ENCODE measurements around the gene SLC45A2.
"Not testable (repeated sequence)": the region's sequence is repeated elsewhere in the genome, so short reads cannot be mapped to it uniquely, and the experiment has no call there.

The SLC45A2 gene

DNA sequence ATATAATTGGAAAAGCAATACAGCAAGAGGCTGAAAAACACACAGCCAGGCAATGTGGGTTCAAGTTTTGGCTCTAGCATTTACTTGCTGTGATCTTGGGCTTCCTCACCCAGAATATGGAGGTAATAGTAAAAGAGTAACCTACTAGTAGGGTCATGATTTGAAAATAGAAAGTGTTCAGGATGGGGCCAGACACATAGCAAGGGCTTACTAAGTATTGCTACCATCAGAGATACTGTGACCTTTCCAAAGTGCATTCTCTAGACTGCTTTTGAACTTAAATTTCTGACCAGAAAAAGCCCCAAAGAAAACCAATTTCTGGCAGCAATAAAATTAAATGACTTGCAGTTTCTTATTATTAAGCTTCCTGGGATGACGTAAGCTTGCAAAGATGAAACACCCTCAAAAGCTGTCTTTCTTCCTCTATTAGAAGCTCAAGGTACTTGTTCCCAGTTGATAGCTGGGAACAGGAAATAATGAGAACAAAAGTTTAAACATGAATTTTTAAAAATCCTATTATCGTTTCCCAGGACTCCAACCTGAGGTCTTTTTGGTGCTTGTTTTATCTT lies 20.3 kb downstream of the SLC45A2 start:
- DNase-seq = no peak

DNA sequence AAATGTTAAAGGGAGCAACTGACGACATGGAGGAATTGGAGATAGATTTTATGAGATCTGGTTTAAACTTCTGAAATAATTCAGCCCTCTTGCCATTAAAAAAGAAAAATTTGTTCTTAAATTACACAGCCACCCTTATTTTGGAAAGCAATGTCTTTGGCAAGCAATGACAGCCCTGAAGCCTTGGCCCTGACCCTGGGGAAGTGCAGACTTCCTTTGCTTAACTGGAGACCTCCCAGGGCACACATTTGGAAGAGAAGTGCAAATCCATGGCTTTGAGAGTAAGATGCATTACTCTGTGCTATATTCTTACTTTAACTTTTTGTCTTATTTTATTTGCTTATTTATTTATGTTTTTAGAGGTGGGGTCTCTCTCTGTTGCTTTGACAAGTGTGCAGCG lies 26.3 kb downstream of the SLC45A2 start:
- no peak for DNase-seq

DNA sequence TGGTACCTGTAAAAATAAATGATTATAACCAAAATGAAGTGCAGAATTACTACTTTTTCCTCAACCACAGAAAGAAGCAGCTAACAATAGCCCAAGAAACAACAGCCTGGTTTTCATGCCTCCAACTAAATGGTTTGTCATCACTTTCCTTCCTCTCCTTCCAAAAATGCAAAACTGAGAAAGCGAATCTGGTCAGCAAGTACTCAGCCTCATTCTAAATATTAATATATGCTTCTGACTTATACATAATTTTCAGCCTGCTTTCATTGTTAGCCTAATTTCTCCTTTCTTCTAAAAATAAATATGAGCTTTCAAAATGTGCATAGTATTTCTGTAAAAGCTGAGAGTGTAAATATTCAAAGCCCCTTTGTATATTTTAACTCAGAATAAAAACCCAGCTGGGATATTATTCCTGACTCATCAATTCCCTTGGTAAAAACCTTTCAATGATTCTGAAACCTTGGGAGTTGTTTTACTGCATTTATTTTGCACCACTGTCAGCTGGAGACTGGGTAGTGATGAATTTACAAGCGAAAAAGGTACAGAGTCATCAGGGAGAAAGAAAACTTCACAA lies 26.8 kb downstream of the SLC45A2 start:
- DNase-seq = no peak

DNA sequence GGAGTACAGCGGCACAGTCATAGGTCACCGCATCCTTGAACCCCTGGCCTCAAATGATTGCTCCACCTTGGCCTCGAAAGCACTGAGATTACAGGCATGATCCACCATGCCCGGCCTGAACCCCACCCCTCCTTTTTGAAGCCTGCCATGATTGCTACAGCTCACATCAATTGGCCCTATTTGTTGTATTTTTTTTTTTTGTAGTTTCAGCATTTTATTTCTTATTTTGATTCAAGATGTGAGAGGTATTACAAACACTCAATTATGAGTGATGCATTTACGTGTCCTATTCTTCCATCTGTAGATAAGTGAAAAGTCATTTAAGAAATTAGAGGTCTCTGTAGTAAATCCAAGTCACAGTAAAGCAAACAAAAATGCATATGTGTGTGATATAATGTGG lies 32.3 kb downstream of the SLC45A2 start:
- DNase-seq = not testable (repeated sequence)

DNA sequence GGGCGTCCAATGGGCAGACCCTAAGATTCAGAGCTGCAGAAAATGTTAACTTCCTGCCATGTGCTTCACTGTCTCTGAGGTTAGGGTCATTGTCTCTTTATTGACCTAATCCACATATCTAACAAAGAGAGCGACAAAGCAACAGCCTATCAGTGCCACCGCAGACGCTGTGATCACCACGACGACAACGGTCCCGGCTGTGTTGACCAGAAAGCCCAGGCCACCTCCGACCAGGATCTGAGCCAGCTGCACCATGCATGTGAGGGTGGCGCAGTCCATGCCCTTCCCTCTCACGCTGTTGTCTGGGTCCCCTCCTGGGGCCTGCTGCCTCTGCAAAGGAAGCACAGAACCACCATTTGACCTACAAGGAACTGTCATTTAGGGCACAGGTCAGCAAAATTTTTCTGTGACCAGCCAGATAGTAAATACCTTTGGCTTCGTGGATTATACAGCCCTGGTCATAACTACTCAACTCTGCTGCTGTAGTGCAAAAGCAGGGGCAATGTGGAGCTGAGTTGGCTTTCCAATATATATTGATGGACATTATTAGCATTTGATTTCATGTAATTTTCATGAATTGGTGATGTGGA lies 39.9 kb downstream of the SLC45A2 start:
- DNase-seq = no peak

DNA sequence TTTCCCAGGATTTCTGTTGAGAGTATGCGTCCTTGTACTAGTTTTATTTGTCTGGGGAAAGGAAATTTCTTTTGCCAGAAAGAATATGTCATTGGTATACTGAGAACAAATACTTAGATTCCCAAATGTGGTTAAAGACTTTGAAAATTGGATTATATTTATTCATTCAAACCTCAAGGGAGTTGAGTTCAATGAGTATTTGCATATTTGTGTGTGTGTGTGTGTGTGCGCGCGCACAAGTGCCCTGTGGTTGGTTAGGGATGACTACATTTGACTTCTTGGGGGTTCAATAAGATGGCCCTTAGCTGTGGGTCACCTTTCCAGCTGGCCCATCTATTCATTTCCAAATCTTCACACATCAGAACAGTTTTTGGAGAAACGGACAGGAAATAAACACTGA lies 43.4 kb downstream of the SLC45A2 start:
- DNase-seq = no peak

DNA sequence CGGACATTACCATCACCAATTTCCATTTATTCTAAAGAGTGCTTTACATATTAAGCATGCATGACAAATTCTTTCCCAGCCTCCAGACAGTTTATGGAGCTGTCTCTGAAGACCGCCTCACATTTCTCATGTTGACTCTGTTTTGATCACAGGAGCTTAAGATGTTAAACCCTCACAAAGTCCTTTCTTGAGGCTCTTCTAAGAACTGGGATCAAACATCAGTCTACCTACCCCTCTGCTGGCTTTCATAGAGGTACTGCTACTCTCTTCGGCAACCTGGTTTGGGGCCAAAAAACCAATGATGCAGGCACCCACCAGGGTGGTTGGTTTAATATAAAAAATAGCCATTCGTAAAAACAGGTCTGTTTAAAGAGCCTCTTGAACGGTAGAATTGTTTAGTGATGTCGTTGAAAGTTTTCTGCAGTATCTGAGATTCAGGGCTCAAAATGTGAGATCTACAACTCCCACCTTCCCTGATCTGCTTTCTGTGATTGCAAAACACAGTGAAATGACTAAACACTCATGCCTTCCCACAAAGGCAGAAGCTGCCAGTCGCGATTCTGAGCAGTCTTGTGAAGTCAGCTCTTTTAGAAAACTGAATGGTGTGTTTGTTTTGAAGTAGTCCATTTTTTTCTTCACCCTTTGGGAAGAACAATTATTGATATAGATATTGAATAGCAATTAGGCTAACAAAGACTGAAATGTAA lies 44.8 kb downstream of the SLC45A2 start:
- DNase-seq = no peak

DNA sequence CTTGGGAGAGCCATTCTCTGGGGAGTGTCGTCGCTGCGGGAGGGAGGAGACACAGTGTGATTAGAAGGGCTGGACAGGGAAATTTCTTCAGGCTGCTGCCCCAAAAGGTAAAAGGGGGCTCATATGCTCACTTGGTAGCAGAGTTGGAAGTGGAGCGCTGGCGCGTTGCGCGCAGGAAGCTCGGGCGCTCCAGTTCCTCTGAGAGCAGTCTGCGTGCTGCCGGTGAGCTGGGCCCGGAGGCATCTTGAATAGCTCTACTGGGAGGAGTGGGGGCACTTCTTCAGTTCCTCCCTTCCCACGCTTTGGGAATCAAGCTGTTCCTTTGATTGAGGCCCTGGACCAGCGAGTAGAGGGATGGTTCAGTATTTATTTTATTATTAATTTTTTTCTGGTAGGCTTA lies 45.6 kb downstream of the SLC45A2 start:
- DNase-seq = no peak

DNA sequence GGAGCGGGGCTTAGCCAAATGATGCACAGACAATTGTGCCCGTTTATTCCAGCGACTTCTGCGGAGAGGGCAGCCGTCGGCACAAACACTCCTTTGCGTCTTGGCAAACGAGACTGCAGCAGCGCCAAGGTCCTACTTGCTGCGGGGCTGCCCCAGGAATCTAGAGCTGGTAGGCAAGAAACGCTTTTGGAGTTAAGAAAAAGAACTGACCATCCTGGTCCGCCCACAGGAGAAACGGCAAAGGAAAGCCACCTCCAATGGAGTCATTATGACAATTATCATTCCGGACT lies 46.0 kb downstream of the SLC45A2 start:
- DNase-seq = no peak

DNA sequence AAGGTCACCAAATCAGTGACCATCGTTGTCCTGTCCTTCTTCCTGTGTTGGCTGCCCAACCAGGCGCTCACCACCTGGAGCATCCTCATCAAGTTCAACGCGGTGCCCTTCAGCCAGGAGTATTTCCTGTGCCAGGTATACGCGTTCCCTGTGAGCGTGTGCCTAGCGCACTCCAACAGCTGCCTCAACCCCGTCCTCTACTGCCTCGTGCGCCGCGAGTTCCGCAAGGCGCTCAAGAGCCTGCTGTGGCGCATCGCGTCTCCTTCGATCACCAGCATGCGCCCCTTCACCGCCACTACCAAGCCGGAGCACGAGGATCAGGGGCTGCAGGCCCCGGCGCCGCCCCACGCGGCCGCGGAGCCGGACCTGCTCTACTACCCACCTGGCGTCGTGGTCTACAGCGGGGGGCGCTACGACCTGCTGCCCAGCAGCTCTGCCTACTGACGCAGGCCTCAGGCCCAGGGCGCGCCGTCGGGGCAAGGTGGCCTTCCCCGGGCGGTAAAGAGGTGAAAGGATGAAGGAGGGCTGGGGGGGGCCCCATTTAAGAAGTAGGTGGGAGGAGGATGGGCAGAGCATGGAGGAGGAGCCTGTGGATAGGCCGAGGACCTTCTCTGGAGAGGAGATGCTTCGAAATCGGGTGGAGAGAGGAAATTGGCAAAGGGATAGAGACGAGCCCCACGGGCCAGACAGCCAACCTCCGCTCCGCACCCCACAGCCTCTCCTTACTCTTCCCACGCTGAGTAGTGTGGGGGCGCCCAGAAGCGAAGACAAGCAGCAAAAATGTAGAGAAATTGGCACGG lies 46.6 kb downstream of the SLC45A2 start:
- DNase-seq = no peak

DNA sequence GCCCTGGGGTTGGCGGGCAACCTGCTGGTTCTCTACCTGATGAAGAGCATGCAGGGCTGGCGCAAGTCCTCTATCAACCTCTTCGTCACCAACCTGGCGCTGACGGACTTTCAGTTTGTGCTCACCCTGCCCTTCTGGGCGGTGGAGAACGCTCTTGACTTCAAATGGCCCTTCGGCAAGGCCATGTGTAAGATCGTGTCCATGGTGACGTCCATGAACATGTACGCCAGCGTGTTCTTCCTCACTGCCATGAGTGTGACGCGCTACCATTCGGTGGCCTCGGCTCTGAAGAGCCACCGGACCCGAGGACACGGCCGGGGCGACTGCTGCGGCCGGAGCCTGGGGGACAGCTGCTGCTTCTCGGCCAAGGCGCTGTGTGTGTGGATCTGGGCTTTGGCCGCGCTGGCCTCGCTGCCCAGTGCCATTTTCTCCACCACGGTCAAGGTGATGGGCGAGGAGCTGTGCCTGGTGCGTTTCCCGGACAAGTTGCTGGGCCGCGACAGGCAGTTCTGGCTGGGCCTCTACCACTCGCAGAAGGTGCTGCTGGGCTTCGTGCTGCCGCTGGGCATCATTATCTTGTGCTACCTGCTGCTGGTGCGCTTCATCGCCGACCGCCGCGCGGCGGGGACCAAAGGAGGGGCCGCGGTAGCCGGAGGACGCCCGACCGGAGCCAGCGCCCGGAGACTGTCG lies 47.3 kb downstream of the SLC45A2 start:
- no peak for DNase-seq

DNA sequence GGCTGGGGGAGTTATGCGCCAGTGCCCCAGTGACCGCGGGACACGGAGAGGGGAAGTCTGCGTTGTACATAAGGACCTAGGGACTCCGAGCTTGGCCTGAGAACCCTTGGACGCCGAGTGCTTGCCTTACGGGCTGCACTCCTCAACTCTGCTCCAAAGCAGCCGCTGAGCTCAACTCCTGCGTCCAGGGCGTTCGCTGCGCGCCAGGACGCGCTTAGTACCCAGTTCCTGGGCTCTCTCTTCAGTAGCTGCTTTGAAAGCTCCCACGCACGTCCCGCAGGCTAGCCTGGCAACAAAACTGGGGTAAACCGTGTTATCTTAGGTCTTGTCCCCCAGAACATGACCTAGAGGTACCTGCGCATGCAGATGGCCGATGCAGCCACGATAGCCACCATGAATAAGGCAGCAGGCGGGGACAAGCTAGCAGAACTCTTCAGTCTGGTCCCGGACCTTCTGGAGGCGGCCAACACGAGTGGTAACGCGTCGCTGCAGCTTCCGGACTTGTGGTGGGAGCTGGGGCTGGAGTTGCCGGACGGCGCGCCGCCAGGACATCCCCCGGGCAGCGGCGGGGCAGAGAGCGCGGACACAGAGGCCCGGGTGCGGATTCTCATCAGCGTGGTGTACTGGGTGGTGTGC lies 48.0 kb downstream of the SLC45A2 start, which contains the start of gene RXFP3:
RXFP3 (plus strand) TSS at position 6 of the 636 bp plus-strand sequence; CDS start at position 361, 355 bp downstream.
- DNase-seq = peak; percentile 20

DNA sequence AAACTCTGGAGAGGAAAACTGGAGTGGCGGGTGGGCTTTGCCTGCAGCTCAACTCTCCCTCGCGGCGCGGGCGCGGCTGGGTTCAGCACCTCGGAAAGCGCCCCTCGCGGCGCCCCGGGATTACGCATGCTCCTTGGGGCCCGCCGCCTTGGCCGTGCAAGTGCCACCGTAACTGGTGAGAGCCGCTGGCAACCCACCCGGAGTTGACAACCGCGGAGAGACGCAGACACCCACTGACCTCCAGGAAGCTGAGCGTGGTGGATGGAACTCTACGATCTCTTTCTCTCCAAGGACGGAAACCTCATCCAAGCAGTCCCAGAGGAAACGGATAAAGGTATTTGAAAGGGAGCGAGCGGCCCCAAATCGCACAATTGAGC lies 48.5 kb downstream of the SLC45A2 start:
- peak; percentile 73 for DNase-seq

DNA sequence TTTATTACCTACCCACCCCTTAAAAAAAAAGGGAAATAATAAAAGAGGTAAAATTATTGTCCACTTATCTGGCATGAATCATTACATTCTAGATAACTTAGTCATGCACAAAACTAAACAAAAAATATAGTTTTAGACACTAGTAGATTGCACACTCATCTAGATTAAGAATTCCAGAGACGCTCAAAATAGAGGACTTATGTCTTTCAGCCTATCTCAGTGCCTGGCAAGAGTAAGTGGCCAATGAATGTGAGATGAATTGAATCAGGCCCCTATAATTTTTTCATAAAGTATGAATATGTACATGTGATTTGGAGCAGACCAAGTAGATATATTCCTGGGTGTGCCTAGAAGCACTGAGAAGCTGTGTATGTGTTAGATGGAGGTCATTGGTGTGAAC lies 50.3 kb downstream of the SLC45A2 start:
- DNase-seq = no peak

DNA sequence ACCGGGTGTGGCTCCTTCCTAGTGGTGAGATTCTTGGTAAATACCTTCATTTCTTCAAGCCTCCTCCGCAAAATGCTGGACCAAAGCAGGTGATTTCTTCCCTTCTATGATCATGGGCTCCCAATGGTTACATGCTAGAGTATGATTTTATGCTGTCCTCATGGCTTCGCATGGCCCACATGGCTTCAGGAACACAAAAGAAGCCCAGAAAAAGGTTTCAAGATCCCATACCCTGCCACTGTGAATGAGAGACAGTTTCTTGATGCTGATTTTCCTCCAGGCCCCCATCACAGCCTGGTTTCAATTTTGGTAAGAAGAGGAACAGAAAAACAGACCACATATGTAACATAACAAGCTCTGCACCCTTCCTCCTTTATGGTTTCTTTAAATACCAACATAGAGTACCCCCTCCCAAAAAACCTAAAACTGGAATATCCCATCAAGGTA lies 50.7 kb downstream of the SLC45A2 start:
- DNase-seq = no peak

DNA sequence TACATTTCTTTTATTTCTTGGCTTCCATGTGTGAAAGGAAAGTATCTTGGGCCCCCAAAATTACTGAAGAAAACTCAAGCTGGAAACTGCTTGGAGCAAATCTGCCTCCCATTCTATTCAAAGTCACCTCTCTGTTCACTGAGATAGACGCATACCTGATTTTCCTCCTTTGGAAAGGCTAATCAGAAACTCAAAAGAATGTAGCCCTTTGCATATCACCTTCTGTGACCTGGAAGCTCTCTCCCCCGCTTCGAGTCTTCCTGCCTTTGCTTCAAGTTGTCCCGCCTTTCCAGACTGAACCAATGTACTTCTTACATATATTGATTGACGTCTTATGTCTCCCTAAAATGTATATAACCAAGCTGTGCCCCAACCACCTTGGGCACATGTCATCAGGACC lies 53.4 kb downstream of the SLC45A2 start:
- DNase-seq = no peak

DNA sequence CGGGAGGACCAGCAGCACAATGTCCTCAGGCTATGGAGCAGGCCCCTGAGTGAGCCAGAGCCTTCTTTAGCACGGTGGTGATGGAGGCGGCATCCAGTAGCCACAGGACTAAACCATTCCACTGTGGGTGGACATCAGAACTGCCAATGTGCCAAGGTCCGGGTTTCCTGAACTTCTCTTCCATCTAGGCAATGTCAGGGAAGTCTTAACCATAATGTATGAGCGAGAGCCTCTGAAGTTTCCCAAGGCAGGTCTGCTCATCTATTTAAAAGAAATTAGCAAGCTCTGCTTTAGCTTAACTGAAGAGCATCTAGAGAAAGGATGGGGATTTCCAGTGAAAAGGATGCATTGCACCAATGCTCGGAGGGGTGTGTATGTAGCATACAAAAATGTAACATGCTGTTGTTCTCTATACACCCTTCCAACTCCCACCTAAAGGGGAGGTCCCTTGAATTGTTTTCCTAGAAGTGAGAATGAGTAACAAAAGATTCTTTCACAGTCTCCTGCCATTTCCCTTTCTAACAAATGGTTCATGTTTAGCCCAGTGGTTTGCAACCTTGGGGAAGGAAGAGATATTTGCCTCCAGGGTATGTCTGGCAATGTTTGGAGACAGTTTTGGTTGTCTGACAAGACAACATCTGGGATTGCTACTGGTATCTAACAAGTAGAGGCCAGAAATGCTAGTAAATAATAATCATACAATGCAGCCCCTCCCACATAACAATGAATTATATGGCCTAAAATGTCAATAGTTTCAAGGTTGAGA lies 54.4 kb downstream of the SLC45A2 start:
- no peak for DNase-seq

DNA sequence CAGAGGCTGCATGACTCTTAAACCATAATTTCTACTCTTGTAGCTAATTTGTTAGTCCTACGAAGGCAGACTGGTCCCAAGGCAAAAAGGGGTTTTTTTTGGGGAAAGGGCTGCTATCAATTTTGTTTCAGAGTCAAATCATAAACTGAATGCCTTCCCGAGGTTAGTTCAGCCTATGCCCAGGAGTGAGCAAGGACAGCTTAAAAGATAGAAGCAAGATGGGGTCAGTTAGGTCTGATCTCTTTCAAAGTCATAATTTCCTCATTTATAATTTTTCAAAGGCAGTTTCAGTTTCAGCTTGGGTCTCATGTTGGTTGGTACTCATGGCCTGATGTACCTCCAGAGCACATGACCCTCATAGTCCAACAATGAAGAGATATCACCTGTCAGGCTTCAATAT lies 56.2 kb downstream of the SLC45A2 start:
- DNase-seq = no peak

DNA sequence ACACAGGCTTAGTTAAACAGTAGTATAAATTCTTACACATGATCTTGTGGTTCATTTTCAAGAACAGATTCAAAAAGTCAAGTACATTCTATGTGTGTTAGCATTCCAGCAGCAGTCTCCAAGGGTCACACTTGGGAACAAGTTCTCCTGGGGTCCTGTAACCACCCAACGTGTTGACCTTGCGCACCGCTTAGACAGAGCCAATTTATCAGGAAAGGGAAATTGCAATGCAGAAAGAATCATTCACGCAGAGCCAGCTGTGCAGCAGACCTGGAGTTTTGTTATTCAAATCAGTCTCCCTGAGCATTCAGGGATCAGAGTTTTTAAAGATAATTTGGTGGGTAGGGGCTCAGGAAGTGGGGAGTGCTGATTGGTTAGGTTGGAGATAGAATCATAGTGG lies 56.8 kb downstream of the SLC45A2 start:
- no peak for DNase-seq

DNA sequence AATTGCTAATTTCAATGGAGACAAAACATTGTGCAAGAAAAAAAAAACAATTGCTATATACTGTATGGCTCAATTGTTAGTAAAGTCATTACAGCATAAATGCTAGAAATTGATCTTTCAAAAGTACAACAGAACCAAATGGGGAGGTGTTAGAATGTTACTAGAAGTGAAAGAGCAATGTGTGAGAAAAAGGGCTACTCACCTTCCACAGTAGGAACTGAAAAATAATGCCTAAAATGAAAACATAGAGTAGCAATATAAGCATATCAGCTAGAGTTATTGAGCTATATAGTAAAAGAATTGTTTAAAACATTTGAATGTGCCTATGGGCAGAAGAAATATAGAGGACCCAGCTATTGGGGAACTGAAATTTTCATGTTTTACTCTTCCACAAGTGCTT lies 59.2 kb downstream of the SLC45A2 start:
- no peak for DNase-seq

DNA sequence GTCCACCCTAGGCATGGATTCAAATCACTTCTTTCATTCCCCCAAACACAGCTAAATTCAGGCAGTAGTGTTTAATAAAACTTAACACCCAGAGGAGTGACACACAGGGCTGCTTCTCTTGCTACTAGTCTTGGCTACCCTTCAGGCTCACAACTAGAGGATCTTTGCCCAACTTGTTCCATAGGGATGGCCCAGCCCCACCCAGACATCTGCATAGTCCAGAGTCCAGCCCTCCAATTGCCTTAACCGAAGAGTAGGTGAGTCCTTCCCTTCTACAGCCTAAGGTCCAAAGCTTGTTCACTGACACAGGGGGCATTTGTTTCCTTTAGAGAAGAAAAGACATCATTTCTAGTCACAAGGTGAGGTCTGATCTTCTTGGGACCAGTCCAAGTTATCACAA lies 63.5 kb downstream of the SLC45A2 start:
- DNase-seq = no peak

DNA sequence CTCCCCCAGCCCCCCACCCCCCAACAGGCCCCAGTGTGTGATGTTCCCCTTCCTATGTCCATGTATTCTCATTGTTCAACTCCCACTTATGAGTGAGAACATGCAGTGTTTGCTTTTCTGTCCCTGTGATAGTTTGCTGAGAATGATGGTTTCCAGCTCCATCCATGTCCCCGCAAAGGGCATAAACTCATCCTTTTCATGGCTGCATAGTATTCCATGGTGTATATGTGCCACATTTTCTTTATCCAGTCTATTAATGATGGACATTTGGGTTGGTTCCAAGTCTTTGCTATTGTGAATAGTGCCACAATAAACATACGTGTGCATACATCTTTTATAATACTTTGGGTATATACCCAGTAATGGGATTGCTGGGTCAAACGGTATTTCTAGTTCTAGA lies 69.6 kb downstream of the SLC45A2 start:
- DNase-seq = not testable (repeated sequence)

Measured in right hindlimb (tissue), 1 donor.